Suppressor macrophage (primary cell): ENCODE data around the gene TERT.
"Not testable (repeated sequence)": the region's sequence is repeated elsewhere in the genome, so short reads cannot be mapped to it uniquely, and the experiment has no call there.

Source experiments
- DNase-seq, 4 experiments: peaks; one replicate each; pipeline ENCODE4 v3.0.0-alpha.2; 2020 to 2022

The TERT gene

GRCh38 chr5:1294206-1294834 is 548 bp downstream of the TERT start:
- DNase-seq, result no peak

- DNase-seq, result no peak
These were observed 1.3 kb downstream of the TERT start for GRCh38 chr5:1293416-1294205.

GRCh38 chr5:1292846-1293415 is 1.9 kb downstream of the TERT start:
- DNase-seq, result no peak

- no peak for DNase-seq
These were observed 2.7 kb downstream of the TERT start for GRCh38 chr5:1292139-1292538.

- no peak for DNase-seq
These were observed 3.2 kb downstream of the TERT start for GRCh38 chr5:1291611-1292080.

GRCh38 chr5:1290956-1291355 is 3.9 kb downstream of the TERT start:
- not testable (repeated sequence) for DNase-seq

- DNase-seq, result not testable (repeated sequence)
These were observed 5.3 kb downstream of the TERT start for GRCh38 chr5:1289559-1289958.

- no peak for DNase-seq
These were observed 6.2 kb downstream of the TERT start for GRCh38 chr5:1288439-1289335.

GRCh38 chr5:1285883-1286291 is 9.0 kb downstream of the TERT start:
- no peak for DNase-seq

GRCh38 chr5:1285141-1285540 is 9.7 kb downstream of the TERT start:
- DNase-seq, result no peak

GRCh38 chr5:1284336-1284970 is 10.4 kb downstream of the TERT start:
- not testable (repeated sequence) for DNase-seq

- not testable (repeated sequence) for DNase-seq
These were observed 11.2 kb downstream of the TERT start for GRCh38 chr5:1283729-1284041.

GRCh38 chr5:1282993-1283728 is 11.7 kb downstream of the TERT start:
- DNase-seq, result not testable (repeated sequence)

GRCh38 chr5:1282131-1282992 is 12.5 kb downstream of the TERT start:
- DNase-seq, result no peak

GRCh38 chr5:1281038-1281882 is 13.6 kb downstream of the TERT start:
- no peak for DNase-seq

- no peak for DNase-seq
These were observed 14.5 kb downstream of the TERT start for GRCh38 chr5:1280177-1281037.

GRCh38 chr5:1279443-1280151 is 15.3 kb downstream of the TERT start:
- DNase-seq, result no peak
